DMS53 (cell line): ENCODE data around the gene PCBP3.
A peak's percentile ranks its signal among the peaks of the same experiment; 100 is the strongest.

Experiments used
- DNase-seq: peaks from one replicate; lab custom pipeline; 2025; lab: John Stamatoyannopoulos, UW

The PCBP3 gene

GRCh38 chr21:45724994-45725843, 81.7 kb downstream of the PCBP3 start:
- DNase-seq = no peak

GRCh38 chr21:45725844-45726200, 82.3 kb downstream of the PCBP3 start:
- no peak for DNase-seq

GRCh38 chr21:45726438-45726837, 82.9 kb downstream of the PCBP3 start:
- no peak for DNase-seq

- no peak for DNase-seq
These were observed 83.9 kb downstream of the PCBP3 start for GRCh38 chr21:45727390-45727789.

GRCh38 chr21:45735259-45736000, 91.9 kb downstream of the PCBP3 start:
- DNase-seq = no peak

- no peak for DNase-seq
These were observed 92.6 kb downstream of the PCBP3 start for GRCh38 chr21:45736042-45736689.

GRCh38 chr21:45736690-45737484, 93.4 kb downstream of the PCBP3 start:
- DNase-seq = no peak

- DNase-seq = no peak
These were observed 94.1 kb downstream of the PCBP3 start for GRCh38 chr21:45737485-45738166.

- DNase-seq = no peak
These were observed 95.9 kb downstream of the PCBP3 start for GRCh38 chr21:45739218-45740087.

- DNase-seq = no peak
These were observed 96.5 kb downstream of the PCBP3 start for GRCh38 chr21:45740088-45740440.

GRCh38 chr21:45740491-45741357, 97.2 kb downstream of the PCBP3 start:
- no peak for DNase-seq

GRCh38 chr21:45741691-45742090, 98.2 kb downstream of the PCBP3 start:
- no peak for DNase-seq

- no peak for DNase-seq
These were observed 98.7 kb downstream of the PCBP3 start for GRCh38 chr21:45742247-45742646.

GRCh38 chr21:45745256-45745655, 101.7 kb downstream of the PCBP3 start:
- DNase-seq = no peak

- DNase-seq = no peak
These were observed 103.8 kb downstream of the PCBP3 start for GRCh38 chr21:45747233-45747766.

GRCh38 chr21:45747802-45748445, 104.4 kb downstream of the PCBP3 start:
- DNase-seq = peak; percentile 87

GRCh38 chr21:45748593-45748992, 105.1 kb downstream of the PCBP3 start:
- DNase-seq = no peak

- no peak for DNase-seq
These were observed 106.4 kb downstream of the PCBP3 start for GRCh38 chr21:45749974-45750373.

GRCh38 chr21:45750936-45751335, 107.4 kb downstream of the PCBP3 start:
- DNase-seq = no peak
